GM23248 (cell line): ENCODE data around the gene TMEM201. TPM values are rescaled to one million over a fixed set of nuclear protein-coding genes. Genes with fewer than 3 reads are reported as not detected.

Experiments used
- DNase-seq: peaks from one replicate; pipeline ENCODE4 v3.0.0-alpha.2; 2015
- H2AFZ ChIP-seq: fragments of 200-600 bp; sonication (generic); 2 replicates; pipeline ENCODE4 v1.6.1; 2016; ENCODE audit warnings: antibody characterized with exemption
- H3F3A ChIP-seq: fragments of 200-600 bp; sonication (generic); 2 replicates; pipeline ENCODE4 v1.6.1; 2016; ENCODE audit warnings: mild to moderate bottlenecking, antibody characterized with exemption, mixed run types; ENCODE audit not compliant: insufficient read depth
- H3K27ac ChIP-seq: fragments of 200-600 bp; sonication (generic); 2 replicates; pipeline ENCODE4 v1.5.1; 2016; ENCODE audit warnings: mild to moderate bottlenecking
- H3K27me3 ChIP-seq: fragments of 200-600 bp; sonication (generic); replicated peaks from 2 replicates; pipeline ENCODE4 v1.6.1; 2016; ENCODE audit warnings: mild to moderate bottlenecking; ENCODE audit not compliant: insufficient read depth
- H3K36me3 ChIP-seq: fragments of 200-600 bp; sonication (generic); 2 replicates; pipeline ENCODE4 v1.6.1; 2016; ENCODE audit warnings: low read depth, mild to moderate bottlenecking
- H3K4me1 ChIP-seq: fragments of 200-600 bp; sonication (generic); 2 replicates; pipeline ENCODE4 v1.6.1; 2016; ENCODE audit warnings: mild to moderate bottlenecking; ENCODE audit not compliant: insufficient read depth
- H3K4me2 ChIP-seq: fragments of 200-600 bp; sonication (generic); one replicate; pipeline ENCODE4 v1.6.1; 2016; ENCODE audit warnings: mild to moderate bottlenecking; ENCODE audit not compliant: unreplicated experiment
- H3K4me3 ChIP-seq: fragments of 200-600 bp; sonication (generic); 2 replicates; pipeline ENCODE4 v1.5.1; 2016; ENCODE audit warnings: mild to moderate bottlenecking
- H3K79me2 ChIP-seq: fragments of 200-600 bp; sonication (generic); 2 replicates; pipeline ENCODE4 v1.6.1; 2016; ENCODE audit warnings: mild to moderate bottlenecking; ENCODE audit not compliant: insufficient read depth
- H3K9ac ChIP-seq: fragments of 200-600 bp; sonication (generic); 2 replicates; pipeline ENCODE4 v1.6.1; 2016; ENCODE audit warnings: mild to moderate bottlenecking
- H3K9me2 ChIP-seq: fragments of 200-600 bp; sonication (generic); 2 replicates; pipeline ENCODE4 v1.6.1; 2016; ENCODE audit warnings: mixed run types, mild to moderate bottlenecking, moderate library complexity; ENCODE audit not compliant: insufficient read depth
- H3K9me3 ChIP-seq: fragments of 200-600 bp; sonication (generic); one replicate; pipeline ENCODE4 v1.6.1; 2017; ENCODE audit warnings: low read depth
- H4K20me1 ChIP-seq: fragments of 200-600 bp; sonication (generic); 2 replicates; pipeline ENCODE4 v1.6.0; 2016; ENCODE audit not compliant: insufficient read depth
- EZH2 ChIP-seq: fragments of 200-600 bp; sonication (generic); IDR thresholded peaks from 2 replicates; pipeline ENCODE4 v1.6.1; 2018; ENCODE audit warnings: antibody characterized with exemption, mild to moderate bottlenecking; ENCODE audit not compliant: insufficient read depth, poor library complexity, severe bottlenecking
- EZH2phosphoT487 ChIP-seq: fragments of 200-600 bp; sonication (generic); IDR thresholded peaks from 2 replicates; pipeline ENCODE4 v1.6.1; 2018; ENCODE audit warnings: antibody characterized with exemption, moderate library complexity, mild to moderate bottlenecking, low read depth; ENCODE audit not compliant: insufficient read depth
- WGBS, 2 experiments: methylation state at CpG; one replicate each; pipeline ENCODE4 v1.1.6; 2015 to 2017; ENCODE audit warnings: low lambda C conversion rate in 2 of 2, low coverage in 1 of 2; ENCODE audit errors: missing lambda C conversion rate in 2 of 2; 5-methylcytosine and 5-hydroxymethylcytosine counted together
- in situ Hi-C: fragments of 300-500 bp; cut with MboI; formaldehyde crosslinking; loops from 2 replicates; pipeline ENCODE4 v1.15.0; 2020
- polyA plus RNA-seq: library from polyadenylated mRNA; unstranded; fragments of >200 nt; fragmentation: Nextera tagmentation; extraction: Ambion mirVana; gene quantifications from 2 replicates; pipeline ENCODE4 v1.2.1, GENCODE V29; 2016
- total RNA-seq: library from RNA; depleted of rRNA; stranded (reverse); fragments of >200 nt; shearing (Covaris generic); gene quantifications from 2 replicates; pipeline ENCODE4 v1.2.3, GENCODE V29; 2014

TMEM201 gene
- total and polyA plus RNA-seq, 2 experiments from 2014 or later = 5.7 to 6.7 TPM

DNA sequence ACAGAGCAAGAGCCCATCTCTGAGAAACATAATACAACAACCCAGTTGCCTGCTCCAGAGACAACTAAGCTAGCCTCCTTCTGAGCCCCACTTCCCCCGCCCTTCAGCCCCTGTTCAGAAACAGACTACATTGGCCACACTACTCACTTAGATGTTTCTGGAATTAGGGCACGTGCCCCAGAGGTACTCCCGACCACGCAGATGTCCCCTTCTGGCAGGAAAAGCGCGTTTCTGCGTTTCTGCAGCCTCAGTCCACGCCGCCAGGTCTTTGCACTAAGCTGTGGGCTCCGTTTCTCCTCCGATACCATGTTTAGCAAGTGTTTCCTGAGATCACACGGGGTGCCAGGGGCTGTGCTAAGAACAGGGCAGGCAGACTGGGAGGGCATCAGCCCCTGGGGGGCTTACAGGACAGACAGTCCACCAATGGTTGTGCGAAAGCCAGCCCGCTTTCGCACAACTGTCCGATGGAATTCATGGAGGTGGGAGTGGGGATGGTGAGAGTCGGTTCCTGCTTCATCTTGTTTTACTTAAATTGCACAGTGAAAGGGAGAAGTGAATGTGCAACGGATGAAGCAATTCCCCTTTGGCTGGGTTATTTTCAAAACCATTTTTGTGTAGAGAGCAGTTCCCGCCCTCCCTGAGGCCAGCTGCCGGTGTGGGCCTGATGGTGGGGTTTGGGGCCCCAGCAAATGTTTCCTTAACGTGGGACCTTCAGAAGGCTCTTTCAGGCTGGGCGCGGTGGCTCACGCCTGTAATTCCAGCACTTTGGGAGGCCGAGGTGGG lies 65.5 kb downstream of the TMEM201 start:
- no peak for DNase-seq
- WGBS, 2 experiments = 83 to 86% methylated on average over 24 to 25 of the region's 25 CpGs
- Histone ChIP-seq H3K4me1 (peaks cover 7% of the 10 kb centered on the region), H3K4me3 (no peak overlapping the region), H2AFZ (no peak overlapping the region), H4K20me1 (no peaks in the 10 kb centered on the region), H3K9ac (no peak overlapping the region), H3K27ac (no peak overlapping the region), H3K9me2 (no peaks in the 10 kb centered on the region), H3K4me2 (no peak overlapping the region), H3K36me3 (no peaks in the 10 kb centered on the region), H3K27me3 (peaks cover 14% of the 10 kb centered on the region), H3K9me3 (no peaks in the 10 kb centered on the region), H3F3A (no peaks in the 10 kb centered on the region), H3K79me2 (no peaks in the 10 kb centered on the region)
- TF ChIP-seq EZH2phosphoT487 = no peak
- TF ChIP-seq EZH2 = no peak
- in situ Hi-C loops = no loop called here

DNA sequence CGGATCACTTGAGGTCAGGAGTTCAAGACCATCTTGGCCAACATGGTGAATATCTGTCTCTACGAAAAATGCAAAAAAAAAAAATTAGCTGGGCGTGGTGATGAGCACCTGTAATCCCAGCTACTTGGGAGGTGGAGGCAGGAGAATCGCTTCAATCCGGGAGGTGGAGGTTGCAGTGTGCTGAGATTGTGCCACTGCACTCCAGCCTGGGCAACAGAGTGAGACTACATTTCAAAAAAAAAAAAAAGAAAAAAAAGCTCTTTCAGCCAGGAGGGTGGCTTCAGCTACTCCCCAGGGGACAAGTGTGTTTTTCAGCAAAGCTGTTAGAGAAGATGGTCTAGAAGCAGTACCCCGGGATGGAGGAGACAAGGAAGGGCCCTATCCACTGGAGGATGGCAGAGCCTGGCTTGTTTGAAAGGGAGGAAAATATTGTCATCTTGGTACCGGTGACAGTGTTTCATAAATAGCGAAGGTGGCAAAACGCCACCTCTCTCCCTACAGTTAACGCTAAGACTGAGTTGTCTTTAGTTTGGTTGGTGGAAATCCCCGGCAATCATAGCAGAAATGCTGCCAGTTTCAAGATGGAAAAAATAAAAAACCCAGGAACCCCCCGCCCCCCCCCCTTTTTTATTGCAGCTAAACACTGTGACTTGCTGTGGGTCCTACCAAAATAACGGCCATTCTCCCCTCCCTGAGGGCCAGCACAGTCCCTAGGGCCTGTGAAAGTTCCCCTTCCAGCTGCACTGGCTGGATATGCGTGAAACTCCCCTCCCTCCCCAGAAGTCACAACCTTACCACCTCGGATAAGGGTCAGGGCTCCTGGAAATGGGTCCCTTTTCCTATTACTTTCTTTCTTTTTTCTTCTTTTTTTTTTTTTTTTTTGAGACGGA lies 66.4 kb downstream of the TMEM201 start:
- TF ChIP-seq EZH2phosphoT487 (no peak), EZH2 (no peak)
- H3K9ac ChIP-seq = no peak overlapping the region
- in situ Hi-C loops = no loop called here
- H3K79me2 ChIP-seq = no peaks in the 10 kb centered on the region
- H3K9me3 ChIP-seq = no peaks in the 10 kb centered on the region
- no peak overlapping the region for H3K27ac ChIP-seq
- no peaks in the 10 kb centered on the region for H3K9me2 ChIP-seq
- DNase-seq = no peak
- no peak overlapping the region for H2AFZ ChIP-seq
- WGBS, 2 experiments = 88 to 92% methylated on average over 14 to 16 of the region's 16 CpGs
- H3K4me2 ChIP-seq = no peak overlapping the region
- peaks cover 11% of the 10 kb centered on the region for H3K27me3 ChIP-seq
- H4K20me1 ChIP-seq = no peaks in the 10 kb centered on the region
- H3F3A ChIP-seq = peaks cover 7% of the 10 kb centered on the region
- peaks cover 15% of the 10 kb centered on the region for H3K4me1 ChIP-seq
- no peak overlapping the region for H3K4me3 ChIP-seq
- no peaks in the 10 kb centered on the region for H3K36me3 ChIP-seq

DNA sequence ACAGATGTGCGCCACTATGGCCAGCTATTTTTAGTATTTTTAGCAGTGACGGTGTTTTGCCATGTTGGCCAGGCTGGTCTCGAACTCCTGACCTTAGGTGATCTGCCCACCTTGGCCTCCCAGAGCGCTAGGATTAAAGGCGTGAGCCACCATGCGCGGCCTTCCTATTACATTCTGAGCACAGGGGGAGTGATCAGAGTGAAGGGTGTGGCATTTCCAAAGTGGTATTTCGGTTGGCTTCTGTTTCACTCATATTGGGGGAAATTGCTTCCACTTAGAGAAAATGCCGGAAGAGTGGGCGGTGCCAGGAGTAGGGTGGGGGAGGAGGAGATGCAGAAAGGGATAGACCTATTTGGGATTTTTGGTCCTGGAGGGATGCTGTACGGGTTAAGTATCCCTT lies 67.1 kb downstream of the TMEM201 start:
- Histone ChIP-seq H3K9me2 (no peaks in the 10 kb centered on the region), H3K79me2 (no peaks in the 10 kb centered on the region), H3K9ac (no peak overlapping the region), H3K4me2 (no peak overlapping the region), H3K4me1 (peaks cover 15% of the 10 kb centered on the region), H3K27me3 (peaks cover 4% of the 10 kb centered on the region; the same call in 1 of the 2 replicates), H3F3A (peaks cover 10% of the 10 kb centered on the region), H2AFZ (no peak overlapping the region), H4K20me1 (no peaks in the 10 kb centered on the region), H3K4me3 (no peak overlapping the region), H3K9me3 (no peaks in the 10 kb centered on the region), H3K27ac (no peak overlapping the region), H3K36me3 (no peaks in the 10 kb centered on the region)
- DNase-seq = no peak
- no peak for TF ChIP-seq EZH2phosphoT487
- TF ChIP-seq EZH2 = no peak
- WGBS, 2 experiments = 86 to 88% methylated on average over 11 of the region's 11 CpGs
- in situ Hi-C loops = no loop called here

DNA sequence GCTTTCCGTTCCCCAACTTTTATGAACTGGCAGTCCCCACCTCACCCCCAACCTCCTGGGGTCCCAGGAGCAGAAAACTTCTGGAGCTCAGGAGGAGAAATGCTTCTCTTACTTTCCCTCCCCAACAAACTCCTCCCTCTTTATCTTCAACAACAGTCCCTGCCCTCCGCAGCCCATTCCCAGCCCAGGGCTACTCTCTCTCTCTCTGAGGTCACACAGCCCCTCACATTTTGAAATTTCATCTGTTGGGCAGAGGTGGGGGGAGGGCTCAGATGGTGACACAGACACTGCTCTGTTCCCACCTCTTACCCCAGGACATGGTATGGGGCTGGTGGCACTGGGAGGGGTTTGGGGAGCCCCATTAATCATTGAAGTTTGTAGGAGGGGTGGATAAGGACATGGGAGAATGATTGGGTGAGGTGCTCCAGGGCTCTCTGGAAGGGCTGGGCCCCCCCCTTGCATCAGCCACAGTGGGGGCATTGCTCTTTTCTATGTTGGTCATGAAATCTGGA lies 68.9 kb downstream of the TMEM201 start:
- Histone ChIP-seq H3K79me2 (no peaks in the 10 kb centered on the region), H3K27ac (no peak overlapping the region), H2AFZ (no peak overlapping the region), H3K4me1 (peaks cover 15% of the 10 kb centered on the region), H3K4me2 (no peak overlapping the region), H3K27me3 (no peaks in the 10 kb centered on the region), H3F3A (peaks cover 10% of the 10 kb centered on the region), H3K4me3 (no peak overlapping the region), H4K20me1 (no peaks in the 10 kb centered on the region), H3K9ac (no peak overlapping the region), H3K9me2 (no peaks in the 10 kb centered on the region), H3K36me3 (no peaks in the 10 kb centered on the region), H3K9me3 (no peaks in the 10 kb centered on the region)
- in situ Hi-C loops = no loop called here
- TF ChIP-seq EZH2 (no peak), EZH2phosphoT487 (no peak)
- DNase-seq = no peak
- 92 to 100% methylated on average over 2 of the region's 2 CpGs for WGBS, 2 experiments
